Spleen (tissue), 11 donors: ENCODE results near the gene PPM1M. TPM values are rescaled to one million over a fixed set of nuclear protein-coding genes. Genes with fewer than 3 reads are reported as not detected.
"Not testable (repeated sequence)": the region's sequence is repeated elsewhere in the genome, so short reads cannot be mapped to it uniquely, and the experiment has no call there.

ENCODE experiments used
- DNase-seq: peaks from one replicate; pipeline ENCODE4 v3.0.0-alpha.2; 2020
- H3K27ac ChIP-seq, 8 donors: fragments of 200-600 bp; sonication (generic) in 7 of 8; 1 replicate in 4 of 8; 2 replicates in 4 of 8; pipeline versions ENCODE4 v1.5.0 to v1.8.0; 2016 to 2021; ENCODE audit warnings: inconsistent platforms in 4 of 8, mild to moderate bottlenecking in 4 of 8, moderate library complexity in 1 of 8
- H3K27me3 ChIP-seq, 7 donors: fragments of 200-600 bp; sonication (generic) in 6 of 7; replicated peaks in 1 of 7; 1 replicate in 4 of 7; 2 replicates in 3 of 7; pipeline versions ENCODE4 v1.5.0 to v1.8.0; 2016 to 2021; ENCODE audit warnings: inconsistent platforms in 3 of 7, mild to moderate bottlenecking in 1 of 7
- H3K36me3 ChIP-seq, 6 donors: fragments of 200-600 bp; sonication (generic) in 5 of 6; 1 replicate in 4 of 6; 2 replicates in 2 of 6; pipeline versions ENCODE4 v1.5.0 to v1.8.0; 2016 to 2021; ENCODE audit warnings: inconsistent platforms in 2 of 6
- H3K4me1 ChIP-seq, 6 donors: fragments of 200-600 bp; sonication (generic) in 5 of 6; 1 replicate in 3 of 6; 2 replicates in 3 of 6; pipeline versions ENCODE4 v1.5.0 to v1.8.0; 2016 to 2021; ENCODE audit warnings: inconsistent platforms in 3 of 6
- H3K4me3 ChIP-seq, 8 donors: fragments of 200-600 bp; sonication (generic) in 7 of 8; 1 replicate in 4 of 8; 2 replicates in 4 of 8; pipeline versions ENCODE4 v1.5.0 to v1.8.0; 2016 to 2021; ENCODE audit warnings: inconsistent platforms in 4 of 8, mild to moderate bottlenecking in 4 of 8, moderate library complexity in 2 of 8
- H3K9me3 ChIP-seq, 8 donors: fragments of 200-600 bp; sonication (generic) in 7 of 8; 1 replicate in 4 of 8; 2 replicates in 4 of 8; pipeline versions ENCODE4 v1.5.0 to v1.8.0; 2016 to 2021; ENCODE audit warnings: inconsistent platforms in 4 of 8
- POLR2A ChIP-seq, 3 donors: fragments of 450-650 bp; IDR thresholded peaks; one replicate each; pipeline ENCODE4 v1.5.1; 2017; ENCODE audit warnings: antibody characterized with exemption in 3 of 3, mild to moderate bottlenecking in 1 of 3
- POLR2AphosphoS5 ChIP-seq, 3 donors: sonication (generic); formaldehyde crosslinking; IDR thresholded peaks; one replicate each; pipeline ENCODE4 v1.5.1; 2017; ENCODE audit warnings: antibody characterized with exemption in 3 of 3
- WGBS, 5 donors: extraction: QIAGEN DNeasy Blood & Tissue Kit in 3 of 5; methylation state at CpG; one replicate each; pipeline versions ENCODE4 v1.1.5 to v1.1.7; 2013 to 2018; 5-methylcytosine and 5-hydroxymethylcytosine counted together
- intact Hi-C: fragments of 100-400 bp; cut with DNase I; formaldehyde crosslinking; loops from one replicate; pipeline ENCODE4 v1.15.0; 2023; ENCODE audit warnings: low total_unique reads
- polyA plus RNA-seq, 3 donors: library from polyadenylated mRNA; stranded (reverse); fragments of 200-250 nt; gene quantifications; one replicate each; pipeline ENCODE4 v1.2.1, GENCODE V29; 2013
- total RNA-seq, 7 donors: library from RNA; depleted of rRNA in 3 of 7; stranded (reverse); fragments of >200 nt in 3 of 7; fragmentation: NEBNext Ultra II Directional in 4 of 7; extraction: Animal tissue kit (Norgen Biotek cat#: 25700) in 4 of 7; gene quantifications; one replicate each; pipeline versions ENCODE4 v1.1.0 to v1.2.1, GENCODE V29; 2016 to 2021
- TF ChIP-seq, protein P1 (sequence below), 11 experiments: fragments of 200-600 bp in 7 of 11; fragments of 450-650 bp in 4 of 11; sonication (generic) in 4 of 11; IDR thresholded peaks in 8 of 11; conservative IDR thresholded peaks in 3 of 11; 1 replicate in 7 of 11; 2 replicates in 4 of 11; pipeline versions ENCODE4 v1.4.0 to v1.8.0; 2016 to 2021; ENCODE audit warnings: antibody characterized with exemption in 11 of 11, inconsistent platforms in 4 of 11, mild to moderate bottlenecking in 1 of 11
- donor health status: healthy with polysubstance abuse.
- donor health status: DM: no; HTN: no; CAD: no; lungs with moderate emphysema.
- donor health status: DM: no; HTN: no; CAD: no.
- donor health status: Bipolar disorder and iron deficiency.
- donor health status: healthy.
- donor health status: DM: no; HTN: no; CAD: no.
- donor health status: DM: yes; HTN: yes; CAD: no.

The PPM1M gene
- total and polyA plus RNA-seq, 10 donors, result 26.3 to 77.8 (median 49.7) TPM

DNA sequence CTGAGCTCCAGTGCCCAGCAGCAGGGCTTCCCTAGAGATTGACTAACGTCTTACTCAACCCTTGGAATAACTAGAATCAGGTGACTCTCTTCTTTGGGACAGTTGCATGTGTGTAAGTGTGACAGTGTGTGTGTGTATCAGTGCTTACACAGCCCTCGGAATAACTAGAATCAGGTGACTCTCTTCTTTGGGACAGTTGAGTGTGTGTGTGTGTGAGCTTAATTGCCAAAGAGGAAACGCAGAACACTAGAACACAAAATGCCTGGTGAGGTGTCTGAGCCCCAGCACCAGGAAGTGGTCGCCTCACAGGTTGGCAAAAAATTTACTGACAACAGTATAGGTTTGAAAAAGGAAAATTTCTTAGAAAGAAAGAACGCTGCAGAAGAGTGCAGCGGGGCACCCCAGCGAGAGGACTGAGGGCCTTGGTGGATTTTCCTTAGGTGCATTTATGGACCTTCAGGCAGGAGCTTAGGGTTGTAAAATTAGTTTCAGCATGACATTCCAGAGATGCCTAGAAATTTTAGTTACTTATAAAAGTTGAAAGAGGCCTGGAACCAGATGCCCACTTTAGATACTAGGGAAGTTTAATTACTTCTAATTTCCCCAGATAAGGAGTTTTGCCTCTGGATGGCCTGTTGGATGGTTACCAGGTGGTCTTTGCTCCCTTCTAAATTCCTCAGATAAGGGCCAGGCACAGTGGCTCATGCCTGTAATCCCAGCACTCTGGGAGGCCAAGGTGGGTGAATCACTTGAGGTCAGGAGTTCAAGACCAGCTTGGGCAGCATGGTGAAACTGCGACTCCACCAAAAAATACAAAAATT, 36.6 kb downstream of the PPM1M start:
- no peak overlapping the region for H3K4me3 ChIP-seq
- H3K9me3 ChIP-seq, result no peaks in the 10 kb centered on the region
- 39 to 60% (median 40%) methylated on average over 8 of the region's 8 CpGs for WGBS, 5 donors
- intact Hi-C loops, result no loop called here
- TF ChIP-seq POLR2AphosphoS5 (IDR thresholded peaks at IDR 0.05) (no peak), POLR2A (IDR thresholded peaks at IDR 0.05) (no peak)
- TF ChIP-seq, protein P1, sequence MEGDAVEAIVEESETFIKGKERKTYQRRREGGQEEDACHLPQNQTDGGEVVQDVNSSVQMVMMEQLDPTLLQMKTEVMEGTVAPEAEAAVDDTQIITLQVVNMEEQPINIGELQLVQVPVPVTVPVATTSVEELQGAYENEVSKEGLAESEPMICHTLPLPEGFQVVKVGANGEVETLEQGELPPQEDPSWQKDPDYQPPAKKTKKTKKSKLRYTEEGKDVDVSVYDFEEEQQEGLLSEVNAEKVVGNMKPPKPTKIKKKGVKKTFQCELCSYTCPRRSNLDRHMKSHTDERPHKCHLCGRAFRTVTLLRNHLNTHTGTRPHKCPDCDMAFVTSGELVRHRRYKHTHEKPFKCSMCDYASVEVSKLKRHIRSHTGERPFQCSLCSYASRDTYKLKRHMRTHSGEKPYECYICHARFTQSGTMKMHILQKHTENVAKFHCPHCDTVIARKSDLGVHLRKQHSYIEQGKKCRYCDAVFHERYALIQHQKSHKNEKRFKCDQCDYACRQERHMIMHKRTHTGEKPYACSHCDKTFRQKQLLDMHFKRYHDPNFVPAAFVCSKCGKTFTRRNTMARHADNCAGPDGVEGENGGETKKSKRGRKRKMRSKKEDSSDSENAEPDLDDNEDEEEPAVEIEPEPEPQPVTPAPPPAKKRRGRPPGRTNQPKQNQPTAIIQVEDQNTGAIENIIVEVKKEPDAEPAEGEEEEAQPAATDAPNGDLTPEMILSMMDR (IDR thresholded peaks at IDR 0.05 in 8 of 11, conservative IDR thresholded peaks at IDR 0.05 in 3 of 11), result no peak
- peaks cover 17 to 75% (median 42%) of the 10 kb centered on the region in 6 donors for H3K4me1 ChIP-seq
- no peaks in the 10 kb centered on the region for H3K27me3 ChIP-seq
- DNase-seq, result peak; percentile 72
- H3K27ac ChIP-seq, result peak overlapping the region; percentile 29 to 74 (median 62)
- H3K36me3 ChIP-seq, result no peaks in the 10 kb centered on the region

DNA sequence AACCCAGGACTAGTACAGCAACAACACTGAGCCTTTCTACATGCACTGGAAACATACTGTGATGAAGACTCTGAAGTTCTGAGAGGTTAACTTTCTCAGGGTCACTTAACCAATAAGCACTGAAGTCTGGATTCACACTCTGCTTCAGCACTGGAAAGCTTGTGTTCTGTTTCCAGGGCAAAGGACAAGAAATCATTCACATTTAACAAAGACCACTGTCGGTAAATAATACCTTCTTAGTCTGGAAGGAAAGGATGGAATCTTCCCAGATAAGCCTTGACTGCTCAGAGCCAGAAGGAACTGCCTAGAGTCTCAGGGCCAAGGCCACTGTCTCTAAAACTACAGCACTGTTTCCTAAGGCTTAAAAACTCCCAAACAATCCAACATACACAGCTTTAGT, 37.7 kb downstream of the PPM1M start:
- H3K27ac ChIP-seq, result peak overlapping the region in 5 of 8 donors; percentile 50 to 74 (median 74)
- H3K4me1 ChIP-seq, result peaks cover 17 to 76% (median 41%) of the 10 kb centered on the region in 6 donors
- intact Hi-C loops, result no loop called here

DNA sequence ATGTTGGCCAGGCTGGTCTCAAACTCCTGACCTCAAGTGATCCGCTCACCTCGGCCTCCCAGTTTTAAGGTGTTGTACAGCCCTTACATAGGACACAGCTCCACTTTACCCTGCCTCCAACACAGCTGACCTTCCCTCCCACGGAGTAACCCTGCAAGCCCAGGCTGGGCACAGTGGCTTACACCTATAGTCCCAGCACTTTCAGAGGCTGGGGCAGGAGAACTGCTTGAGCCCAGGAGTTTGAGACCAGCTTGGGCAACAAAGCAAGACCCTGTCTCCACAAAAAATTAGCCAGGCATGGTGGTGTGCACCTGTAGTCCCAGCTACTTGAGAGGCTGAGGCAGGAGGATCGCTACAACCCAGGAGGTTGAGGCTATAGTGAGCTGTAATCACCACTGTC, 38.5 kb downstream of the PPM1M start:
- Histone ChIP-seq H3K4me1 (peaks cover 17 to 80% (median 46%) of the 10 kb centered on the region in 6 donors), H3K27ac (peak overlapping the region in 2 of 8 donors; percentile 16 to 74)
- peak; percentile 47 for DNase-seq
- H3K9me3 ChIP-seq, H3K27me3 ChIP-seq, intact Hi-C loops, H3K36me3 ChIP-seq, H3K4me3 ChIP-seq: not testable (repeated sequence)
- whole genome bisulfite sequencing, 5 donors, result 89 to 97% (median 93%) methylated on average over 4 of the region's 4 CpGs

More for the DNA sequence above, 37.7 kb downstream of the PPM1M start:
- DNase-seq, result no peak
- no peak for TF ChIP-seq POLR2A (IDR thresholded peaks at IDR 0.05)
- TF ChIP-seq, protein P1 (IDR thresholded peaks at IDR 0.05 in 8 of 11, conservative IDR thresholded peaks at IDR 0.05 in 3 of 11), result no peak
- 75 to 87% (median 80%) methylated on average over 1 of the region's 1 CpG for WGBS, 5 donors
- Histone ChIP-seq H3K36me3 (no peaks in the 10 kb centered on the region), H3K27me3 (no peaks in the 10 kb centered on the region), H3K9me3 (no peaks in the 10 kb centered on the region), H3K4me3 (no peak overlapping the region)

DNA sequence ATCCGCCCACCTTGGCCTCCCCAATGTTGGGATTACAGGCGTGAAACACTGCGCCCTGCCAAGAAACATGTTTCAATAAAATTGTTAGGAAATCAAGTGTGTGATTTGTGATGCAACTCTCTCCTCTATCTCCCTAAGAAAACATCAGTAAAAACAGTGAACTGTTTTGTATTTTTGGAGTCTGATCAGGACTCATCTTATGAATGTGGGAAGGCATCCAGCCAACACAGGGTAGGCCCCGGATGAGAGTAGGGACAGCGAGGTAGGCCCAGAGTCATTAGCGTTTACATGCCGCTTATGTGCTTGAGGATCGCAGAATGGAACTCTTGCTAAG, 41.2 kb downstream of the PPM1M start:
- WGBS, 5 donors, result 75 to 89% (median 81%) methylated on average over 8 of the region's 8 CpGs
- intact Hi-C loops, result no loop called here
- Histone ChIP-seq H3K36me3 (peaks cover 0 to 18% (median 12%) of the 10 kb centered on the region in 6 donors), H3K9me3 (no peaks in the 10 kb centered on the region), H3K4me1 (peaks cover 9 to 79% (median 39%) of the 10 kb centered on the region in 6 donors), H3K27me3 (no peaks in the 10 kb centered on the region), H3K4me3 (peak overlapping the region in 5 of 8 donors; percentile 60 to 84 (median 73)), H3K27ac (peak overlapping the region; percentile 95 to 100 (median 100))
- DNase-seq, result peak; percentile 70
- TF ChIP-seq POLR2AphosphoS5 (IDR thresholded peaks at IDR 0.05), result no peak
- TF ChIP-seq, protein P1 (IDR thresholded peaks at IDR 0.05 in 8 of 11, conservative IDR thresholded peaks at IDR 0.05 in 3 of 11), result no peak
- no peak for TF ChIP-seq POLR2A (IDR thresholded peaks at IDR 0.05)
